Small intestine (tissue), 7 donors: ENCODE data around the gene CRYBB3. TPM values are rescaled to one million over a fixed set of nuclear protein-coding genes. Genes with fewer than 3 reads are reported as not detected.
A peak's percentile ranks its signal among the peaks of the same experiment; 100 is the strongest.
"Not testable (repeated sequence)": the region's sequence is repeated elsewhere in the genome, so short reads cannot be mapped to it uniquely, and the experiment has no call there.

Experiments used
- DNase-seq, 2 donors: peaks; one replicate each; pipeline versions ENCODE4 v3.0.0 to v3.0.0-alpha.2; 2013
- FAIRE-seq: peaks from 2 replicates; lab custom pipeline; 2012; peaks lifted over from hg19 to GRCh38; lab: Jason Lieb, UNC
- H3K27ac ChIP-seq, 3 donors: one replicate each; pipeline ENCODE4 v1.5.1; 2013; ENCODE audit warnings: low read length in 2 of 3, mild to moderate bottlenecking in 2 of 3, control low read depth in 1 of 3, inconsistent platforms in 1 of 3, low read depth in 1 of 3, moderate library complexity in 1 of 3
- H3K27me3 ChIP-seq, 3 donors: one replicate each; pipeline ENCODE4 v1.6.1; 2013; ENCODE audit warnings: low read length in 3 of 3, inconsistent platforms in 1 of 3; ENCODE audit not compliant: control insufficient read depth in 3 of 3, insufficient read depth in 3 of 3
- H3K36me3 ChIP-seq, 3 donors: one replicate each; pipeline ENCODE4 v1.6.1; 2013; ENCODE audit warnings: low read length in 3 of 3, inconsistent platforms in 1 of 3, low read depth in 1 of 3, mild to moderate bottlenecking in 1 of 3, moderate library complexity in 1 of 3; ENCODE audit not compliant: control insufficient read depth in 3 of 3, insufficient read depth in 2 of 3
- H3K4me1 ChIP-seq, 3 donors: one replicate each; pipeline ENCODE4 v1.6.1; 2013; ENCODE audit warnings: low read length in 2 of 3, inconsistent platforms in 1 of 3, low read depth in 1 of 3, mild to moderate bottlenecking in 1 of 3, moderate library complexity in 1 of 3; ENCODE audit not compliant: control insufficient read depth in 3 of 3, insufficient read depth in 2 of 3
- H3K4me3 ChIP-seq, 3 donors: one replicate each; pipeline ENCODE4 v1.5.1; 2013; ENCODE audit warnings: low read length in 3 of 3, control low read depth in 1 of 3, inconsistent platforms in 1 of 3, low read depth in 1 of 3, mild to moderate bottlenecking in 1 of 3, moderate library complexity in 1 of 3
- H3K9me3 ChIP-seq, 2 donors: one replicate each; pipeline ENCODE4 v1.6.1; 2013; ENCODE audit warnings: low read depth in 1 of 2, low read length in 1 of 2; ENCODE audit not compliant: control insufficient read depth in 2 of 2, insufficient read depth in 1 of 2
- WGBS, 3 donors: extraction: QIAGEN DNeasy Blood & Tissue Kit; methylation state at CpG; one replicate each; pipeline ENCODE4 v1.1.7; 2013; 5-methylcytosine and 5-hydroxymethylcytosine counted together
- polyA plus RNA-seq, 4 donors: library from polyadenylated mRNA; stranded (reverse) in 3 of 4; unstranded in 1 of 4; fragments of 200-250 nt in 3 of 4; fragments of 120-200 nt in 1 of 4; gene quantifications; one replicate each; pipeline versions ENCODE4 v1.2.1 to v1.2.3, GENCODE V29; 2013
- donor health status: healthy with polysubstance abuse.
- donor health status: control.
- donor health status: control.
- donor health status: Bipolar disorder and iron deficiency.
- donor health status: healthy.

CRYBB3 gene
- polyA plus RNA-seq, 4 donors = 0.10 to 6.5 (median 1.8) TPM

DNA sequence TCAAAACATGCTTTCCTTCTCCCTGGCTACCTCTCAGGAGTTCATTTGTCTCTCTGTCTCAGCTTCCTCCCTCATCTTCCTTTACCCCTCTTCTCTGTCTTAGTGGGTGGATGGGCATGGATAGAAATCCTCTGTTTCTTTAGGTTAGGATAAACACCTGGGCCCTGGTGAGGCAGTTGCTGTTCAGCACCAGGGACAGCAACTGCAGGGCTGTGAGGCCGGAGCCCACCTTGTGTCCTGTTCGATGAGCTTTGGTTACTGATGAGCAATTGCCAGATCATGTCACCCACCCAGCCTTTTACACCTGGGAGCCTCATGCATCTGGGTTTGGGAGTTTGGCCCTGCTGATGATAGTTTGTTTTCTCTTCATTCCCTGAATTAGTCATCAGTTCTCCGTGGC, 6.1 kb upstream of the CRYBB3 start:
- H3K4me3 ChIP-seq = no peak overlapping the region
- no peaks in the 10 kb centered on the region for H3K9me3 ChIP-seq
- DNase-seq (peak in 1 of 2 donors; percentile 29), FAIRE-seq (no peak)
- peak overlapping the region in 1 of 3 donors; percentile 14 for H3K27ac ChIP-seq
- no peaks in the 10 kb centered on the region for H3K4me1 ChIP-seq
- H3K27me3 ChIP-seq = no peaks in the 10 kb centered on the region
- WGBS, 3 donors = 72 to 95% (median 86%) methylated on average over 3 of the region's 3 CpGs
- H3K36me3 ChIP-seq = peaks cover 0 to 48% (median 12%) of the 10 kb centered on the region in 3 donors

DNA sequence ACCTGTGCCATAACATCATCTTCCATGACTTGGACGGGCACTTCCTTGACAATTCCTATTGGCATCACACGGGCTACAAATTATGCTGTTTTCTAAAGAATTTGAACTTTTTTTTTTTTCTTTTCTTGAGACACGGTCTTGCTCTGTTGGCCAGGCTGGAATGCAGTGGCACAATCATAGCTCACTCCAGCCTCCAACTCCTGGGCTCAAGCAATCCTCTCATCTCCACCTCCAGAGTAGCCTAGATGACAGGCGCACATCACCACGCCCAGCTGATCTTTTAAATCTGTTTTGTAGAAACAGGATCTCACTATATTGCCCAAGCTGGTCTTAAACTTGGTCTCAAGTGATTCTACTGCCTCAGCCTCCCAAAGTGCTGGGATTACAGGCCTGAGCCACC, 3.3 kb upstream of the CRYBB3 start:
- H3K27ac ChIP-seq = no peak overlapping the region
- no peaks in the 10 kb centered on the region for H3K4me1 ChIP-seq
- no peaks in the 10 kb centered on the region for H3K9me3 ChIP-seq
- FAIRE-seq = no peak
- no peaks in the 10 kb centered on the region for H3K27me3 ChIP-seq
- 91 to 95% (median 92%) methylated on average over 5 of the region's 5 CpGs for WGBS, 3 donors
- H3K36me3 ChIP-seq = peaks cover 0 to 41% (median 12%) of the 10 kb centered on the region in 3 donors
- DNase-seq = no peak
- H3K4me3 ChIP-seq = no peak overlapping the region

DNA sequence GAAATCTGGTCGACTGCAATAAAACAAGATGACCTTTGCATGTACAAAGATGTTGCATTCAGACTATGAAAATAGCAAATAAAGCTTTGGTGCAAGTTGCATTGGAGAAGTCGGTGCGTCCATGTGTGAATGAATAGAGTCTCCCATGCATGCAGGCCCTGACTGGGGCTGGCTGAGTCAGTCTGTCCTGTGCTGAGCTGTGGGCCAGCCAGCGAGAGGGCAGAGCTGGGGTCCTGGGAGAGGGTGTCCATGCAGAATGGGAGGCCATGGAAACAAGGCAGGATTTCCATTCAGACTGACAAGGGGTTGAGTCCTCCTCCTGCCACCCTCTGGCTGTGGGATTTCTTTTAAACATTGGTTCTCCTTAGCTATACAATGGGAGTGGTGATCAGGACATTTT, 2.3 kb upstream of the CRYBB3 start:
- peaks cover 0 to 40% (median 12%) of the 10 kb centered on the region in 3 donors for H3K36me3 ChIP-seq
- no peaks in the 10 kb centered on the region for H3K27me3 ChIP-seq
- no peaks in the 10 kb centered on the region for H3K4me1 ChIP-seq
- no peaks in the 10 kb centered on the region for H3K9me3 ChIP-seq
- DNase-seq = no peak
- no peak overlapping the region for H3K4me3 ChIP-seq
- WGBS, 3 donors = 82 to 88% (median 87%) methylated on average over 4 of the region's 4 CpGs
- no peak for FAIRE-seq
- H3K27ac ChIP-seq = no peak overlapping the region

DNA sequence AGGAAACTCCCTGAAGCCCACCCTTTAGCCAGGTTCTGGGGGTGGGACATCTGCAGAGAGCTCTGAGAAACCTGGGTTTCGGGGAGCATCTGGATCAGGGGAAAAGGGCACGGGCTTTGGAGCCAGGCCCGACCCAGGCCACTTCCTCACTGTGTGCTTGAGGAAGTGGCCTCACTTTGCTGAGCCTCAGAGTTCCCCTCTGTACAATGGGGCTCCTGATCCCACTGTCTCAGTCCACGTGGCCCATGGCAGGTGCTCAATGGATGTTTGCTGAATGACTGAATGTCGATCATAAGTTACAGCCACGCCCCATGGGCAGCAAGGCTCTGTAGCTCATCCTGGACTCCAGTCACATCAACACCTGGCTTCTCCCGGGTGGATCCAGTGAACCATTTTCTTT, 1.3 kb downstream of the CRYBB3 start:
- FAIRE-seq = no peak
- Histone ChIP-seq H3K36me3 (peaks cover 0 to 37% (median 6%) of the 10 kb centered on the region in 3 donors), H3K27me3 (no peaks in the 10 kb centered on the region), H3K4me3 (no peak overlapping the region), H3K9me3 (no peaks in the 10 kb centered on the region), H3K4me1 (no peaks in the 10 kb centered on the region), H3K27ac (no peak overlapping the region)
- 62 to 70% (median 69%) methylated on average over 7 of the region's 7 CpGs for WGBS, 3 donors
- no peak for DNase-seq

DNA sequence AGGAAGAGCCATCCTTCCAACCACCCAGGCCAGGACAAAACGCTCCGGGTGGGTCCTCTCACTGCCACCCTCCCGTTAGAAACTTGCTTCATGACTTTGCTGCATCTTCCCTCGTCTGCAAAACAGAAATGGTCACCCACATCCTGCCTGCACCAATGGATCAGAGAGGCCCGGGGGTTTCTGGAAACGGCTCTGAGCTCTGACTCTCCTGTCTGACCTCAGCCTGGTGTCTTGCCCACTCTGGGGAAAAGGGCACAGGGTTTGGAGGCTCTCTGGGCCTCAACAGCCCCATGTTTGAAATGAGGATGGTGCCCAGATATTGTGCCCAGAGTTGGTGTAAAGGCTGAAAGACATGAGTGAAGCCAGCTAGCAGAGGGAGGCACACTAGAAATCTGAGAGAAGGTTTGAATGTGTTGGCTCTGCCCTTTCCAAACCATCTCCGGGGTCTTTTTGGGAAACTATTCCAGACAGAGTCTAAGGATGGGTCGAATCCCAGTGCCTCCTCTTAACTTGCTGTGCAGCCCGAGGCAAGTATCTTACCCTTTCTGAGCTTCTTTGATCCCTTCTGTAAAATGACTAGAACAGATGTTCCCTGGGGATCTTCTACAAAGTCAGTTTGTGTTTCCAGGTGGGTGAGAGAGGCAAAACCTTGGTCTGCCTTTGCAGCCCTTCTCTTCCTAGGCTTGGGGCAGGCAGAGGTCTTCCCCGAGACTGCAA, 2.1 kb downstream of the CRYBB3 start:
- no peak for FAIRE-seq
- no peaks in the 10 kb centered on the region for H3K27me3 ChIP-seq
- 68 to 77% (median 71%) methylated on average over 10 of the region's 10 CpGs for WGBS, 3 donors
- peaks cover 0 to 31% (median 6%) of the 10 kb centered on the region in 3 donors for H3K36me3 ChIP-seq
- no peak overlapping the region for H3K27ac ChIP-seq
- H3K4me1 ChIP-seq = no peaks in the 10 kb centered on the region
- no peak overlapping the region for H3K4me3 ChIP-seq
- H3K9me3 ChIP-seq = no peaks in the 10 kb centered on the region
- DNase-seq = no peak

DNA sequence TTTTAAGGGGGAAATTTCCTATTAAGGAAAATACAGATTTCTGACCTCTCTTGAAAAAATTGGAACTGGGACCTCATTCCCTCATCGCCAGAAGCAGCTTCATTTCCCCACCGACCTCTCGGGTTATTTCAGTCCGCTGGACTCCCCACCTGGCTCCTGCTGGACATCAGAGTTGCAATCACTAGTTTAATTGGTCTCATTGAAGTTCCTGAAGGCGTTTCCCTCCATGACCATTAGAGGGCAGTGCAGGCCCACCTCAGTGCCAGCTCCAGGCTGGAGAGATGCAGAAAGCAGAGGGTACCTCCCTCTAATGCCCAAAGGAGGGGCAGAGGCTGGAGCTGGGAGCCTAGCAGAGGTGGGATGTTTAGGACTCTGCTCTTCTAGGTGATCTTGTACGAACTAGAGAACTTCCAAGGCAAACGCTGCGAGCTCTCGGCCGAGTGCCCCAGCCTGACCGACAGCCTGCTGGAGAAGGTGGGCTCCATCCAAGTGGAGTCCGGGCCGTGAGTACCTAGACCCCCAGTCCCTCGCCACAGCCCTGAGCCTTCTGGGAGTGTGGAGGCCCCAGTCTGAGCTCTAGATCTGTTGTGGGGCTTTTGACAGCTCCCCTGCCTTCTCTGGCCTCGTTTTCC, 2.7 kb downstream of the CRYBB3 start:
- no peak for FAIRE-seq
- WGBS, 3 donors = 56 to 64% (median 60%) methylated on average over 15 of the region's 15 CpGs

DNA sequence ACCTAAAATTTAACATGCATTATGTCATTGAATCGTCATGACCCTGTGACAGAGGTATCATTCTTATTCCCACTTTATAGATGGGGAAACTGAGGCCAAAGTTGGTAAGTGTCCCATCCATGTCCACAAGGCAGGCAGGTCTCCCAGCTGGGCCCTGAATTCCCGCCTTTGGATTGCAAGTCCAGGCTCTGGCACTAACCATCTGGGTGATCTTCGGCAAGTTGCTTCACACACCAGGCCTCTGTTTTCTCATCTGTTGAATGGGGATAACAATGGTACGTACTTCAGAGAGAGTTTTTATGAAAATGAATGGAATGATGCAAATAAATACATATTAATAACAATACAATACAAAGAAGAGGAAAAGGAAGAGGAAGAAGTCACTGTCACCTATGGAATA, 3.4 kb downstream of the CRYBB3 start:
- Histone ChIP-seq H3K9me3 (no peaks in the 10 kb centered on the region), H3K27ac (no peak overlapping the region), H3K36me3 (peaks cover 0 to 24% (median 2%) of the 10 kb centered on the region in 3 donors), H3K4me3 (no peak overlapping the region), H3K4me1 (no peaks in the 10 kb centered on the region), H3K27me3 (no peaks in the 10 kb centered on the region)
- DNase-seq = no peak
- FAIRE-seq = no peak
- 89 to 95% (median 91%) methylated on average over 4 of the region's 4 CpGs for WGBS, 3 donors

More for the DNA sequence above, 2.7 kb downstream of the CRYBB3 start:
- Histone ChIP-seq H3K4me1 (no peaks in the 10 kb centered on the region), H3K36me3 (peaks cover 0 to 29% (median 5%) of the 10 kb centered on the region in 3 donors), H3K4me3 (no peak overlapping the region), H3K9me3 (no peaks in the 10 kb centered on the region), H3K27me3 (no peaks in the 10 kb centered on the region), H3K27ac (no peak overlapping the region)
- peak; percentile 59 for DNase-seq

DNA sequence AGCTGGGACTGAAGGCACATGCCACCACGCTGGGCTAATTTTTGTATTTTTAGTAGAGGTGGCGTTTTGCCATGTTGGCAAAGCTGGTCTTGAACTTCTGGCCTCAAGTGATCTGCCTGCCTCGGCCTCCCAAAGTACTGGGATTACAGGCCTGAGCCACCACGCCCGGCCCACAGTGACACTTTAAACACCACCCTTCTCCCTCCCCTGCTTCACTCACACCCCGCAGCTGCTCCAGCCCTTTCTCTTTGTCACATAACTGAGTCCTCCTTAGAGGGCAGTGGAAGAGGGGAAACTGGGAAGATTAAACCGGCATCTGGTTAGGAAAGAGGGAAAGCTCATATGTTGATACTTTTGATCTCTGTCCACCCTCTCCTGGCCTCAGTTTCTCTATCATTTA, 4.9 kb downstream of the CRYBB3 start:
- not testable (repeated sequence) for DNase-seq, H3K4me3 ChIP-seq, H3K27ac ChIP-seq, H3K9me3 ChIP-seq, H3K27me3 ChIP-seq, FAIRE-seq, H3K4me1 ChIP-seq
- 67 to 80% (median 76%) methylated on average over 7 of the region's 7 CpGs for WGBS, 3 donors
- H3K36me3 ChIP-seq = peaks cover 0 to 22% (median 2%) of the 10 kb centered on the region in 3 donors
